NCI-H69 (cell line): ENCODE results near the gene ELP4.

Source experiments
- DNase-seq: peaks from one replicate; lab custom pipeline; 2025; lab: John Stamatoyannopoulos, UW

The ELP4 gene

DNA sequence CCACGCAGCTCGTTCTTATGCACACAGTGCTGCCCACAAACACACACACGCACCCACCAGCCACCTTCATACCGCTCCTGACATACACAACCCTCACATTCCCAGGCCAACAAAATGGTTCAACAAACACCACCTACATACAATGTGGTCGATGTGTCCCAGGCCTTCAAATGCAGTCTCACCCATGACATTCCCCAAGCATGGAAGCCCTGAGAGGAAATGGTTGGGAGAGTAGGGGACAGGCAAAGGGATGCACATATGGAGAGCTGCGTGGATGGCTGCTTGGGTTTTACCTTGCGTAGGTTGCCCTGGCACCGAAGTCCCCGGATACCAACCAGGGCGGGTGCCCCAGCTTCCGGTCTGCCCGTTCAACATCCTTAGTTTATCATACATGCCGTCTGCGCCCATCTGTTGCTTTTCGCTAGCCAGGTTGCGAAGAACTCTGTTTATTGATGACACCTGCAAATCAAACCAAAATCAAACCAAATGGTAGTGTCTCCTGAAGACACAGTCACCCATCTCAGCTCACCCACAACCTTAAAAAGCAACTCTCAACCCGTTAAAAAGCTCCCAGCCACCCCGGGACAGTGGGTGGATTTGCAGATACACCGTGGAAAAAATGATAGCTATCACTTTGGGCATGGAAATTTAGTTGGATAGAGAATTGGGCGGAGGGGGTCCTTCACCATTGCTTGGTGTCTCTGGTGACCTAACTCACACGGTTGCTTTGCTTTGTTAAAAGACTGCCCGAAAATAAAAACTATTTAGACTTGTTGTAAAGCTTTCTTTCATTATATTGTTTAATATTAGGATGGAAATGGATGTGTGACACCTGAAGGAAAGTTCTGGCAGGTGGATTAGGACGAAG lies 291.1 kb downstream of the ELP4 start:
- no peak for DNase-seq

DNA sequence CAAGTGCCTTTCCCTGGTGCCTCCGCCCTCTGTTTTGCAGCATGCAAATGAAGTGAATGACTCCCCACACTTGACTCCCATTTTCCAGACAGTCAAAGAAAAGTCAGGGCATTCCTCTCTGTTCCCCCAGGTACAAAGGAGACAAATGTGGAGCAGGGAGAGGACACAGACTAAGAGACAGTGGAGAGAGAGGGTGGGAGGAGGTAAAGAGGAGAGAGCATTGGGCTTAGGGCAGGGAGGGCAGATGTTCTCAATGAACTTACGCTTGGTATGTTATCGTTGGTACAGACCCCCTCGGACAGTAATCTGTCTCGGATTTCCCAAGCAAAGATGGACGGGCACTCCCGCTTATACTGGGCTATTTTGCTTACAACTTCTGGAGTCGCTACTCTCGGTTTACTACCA lies 291.7 kb downstream of the ELP4 start:
- no peak for DNase-seq

DNA sequence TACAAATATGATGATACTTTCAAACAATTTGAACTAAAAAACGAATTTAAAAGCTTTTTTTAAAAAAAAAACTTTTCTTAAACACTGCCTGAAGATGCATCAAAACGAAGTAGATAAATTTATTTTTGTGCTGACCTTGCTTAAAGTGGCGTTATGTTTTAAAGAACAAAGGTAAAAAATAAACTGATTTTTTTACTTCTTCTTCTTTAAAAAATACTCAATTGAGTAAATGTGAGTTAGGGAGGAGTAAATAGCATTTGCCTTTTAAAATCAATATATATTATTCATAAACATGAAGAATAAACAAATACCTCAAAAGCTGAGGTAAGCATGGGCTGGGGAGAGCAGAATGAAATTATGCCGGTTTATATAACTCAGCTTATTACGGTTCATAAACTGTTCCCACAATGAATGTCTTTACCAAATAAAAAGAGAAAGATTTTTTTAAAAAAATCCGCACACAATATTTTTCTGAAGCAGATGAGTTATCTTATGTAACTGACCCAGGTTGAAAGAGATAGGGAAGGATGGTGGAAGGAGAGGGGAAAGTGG lies 292.5 kb downstream of the ELP4 start:
- DNase-seq = no peak

DNA sequence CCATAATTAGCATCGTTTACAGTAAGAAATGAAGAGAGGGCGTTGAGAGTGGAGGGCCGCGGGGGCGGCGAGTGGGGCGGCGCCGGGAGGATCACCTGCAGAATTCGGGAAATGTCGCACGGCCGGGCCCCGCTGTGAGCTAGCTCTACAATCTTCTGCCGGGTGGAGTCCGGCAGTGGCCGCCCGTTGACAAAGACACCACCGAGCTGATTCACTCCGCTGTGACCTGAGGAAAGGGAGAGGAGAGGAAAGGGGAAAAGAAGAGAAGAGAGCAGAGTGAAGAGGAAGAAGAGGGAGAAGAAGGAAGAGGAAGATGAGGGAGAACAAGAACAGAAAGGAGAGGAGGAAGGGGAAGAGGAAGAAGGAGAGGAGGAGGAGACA lies 293.0 kb downstream of the ELP4 start:
- no peak for DNase-seq

DNA sequence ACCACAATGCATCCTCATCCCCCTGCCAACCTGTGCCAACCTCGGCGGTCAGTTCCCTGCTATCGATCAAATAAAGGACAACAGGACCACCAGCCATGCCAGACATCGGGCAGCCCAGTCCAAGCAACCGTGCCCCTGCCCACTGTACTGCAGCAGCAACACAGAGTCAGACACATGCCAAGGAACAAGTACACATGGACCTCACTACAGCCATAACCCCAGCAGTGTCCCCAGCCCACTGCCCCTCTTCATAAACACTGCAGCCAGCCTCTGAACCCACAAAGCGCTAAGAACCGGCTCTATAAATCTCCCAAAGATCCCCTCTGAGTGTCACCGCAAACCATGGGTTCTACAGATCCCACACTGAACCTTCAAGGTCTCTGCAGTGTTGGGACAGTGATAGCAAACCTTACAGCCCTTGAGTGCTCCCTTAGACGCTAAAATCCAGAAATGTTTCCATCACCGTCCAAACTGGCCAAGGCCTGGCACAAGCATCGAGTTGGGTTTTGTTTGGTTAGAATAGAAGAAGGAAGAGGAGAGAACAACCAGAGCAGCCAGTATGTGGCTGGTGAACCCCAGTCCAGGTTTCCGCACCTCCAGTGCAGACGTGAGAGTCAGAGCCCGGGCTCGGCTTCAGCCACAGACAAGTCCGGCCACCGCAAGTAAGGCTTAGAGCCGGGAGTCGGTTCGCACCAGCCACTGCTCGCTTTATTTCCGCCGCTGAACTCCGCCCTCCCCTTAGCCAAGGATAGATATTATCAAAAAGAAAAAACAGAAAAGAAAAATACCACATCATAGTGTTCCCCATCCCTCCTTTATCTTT lies 293.6 kb downstream of the ELP4 start:
- DNase-seq = no peak

DNA sequence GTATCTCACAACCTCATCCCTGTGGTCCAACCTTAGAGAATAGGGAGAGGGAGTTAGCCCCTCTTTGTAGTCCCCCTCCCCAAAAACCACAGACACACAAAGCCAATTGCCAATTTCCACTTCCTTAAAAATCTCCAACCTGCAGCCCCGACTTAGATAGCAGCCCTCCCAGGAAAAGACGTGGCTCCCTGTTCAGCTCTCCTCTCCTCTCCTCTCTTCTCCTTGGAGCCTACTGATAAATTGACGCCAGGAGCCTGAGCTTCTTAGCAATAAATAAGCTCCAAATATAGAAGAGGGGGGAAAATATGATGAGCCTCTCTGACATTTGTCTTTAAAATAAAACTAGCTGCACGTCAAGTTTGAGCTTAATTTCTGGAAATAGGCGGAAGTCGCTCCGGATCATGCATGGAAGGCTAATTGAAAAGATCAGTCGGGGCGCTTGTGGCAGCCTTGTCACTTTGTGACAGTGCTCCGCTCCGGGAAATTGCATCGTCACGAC lies 294.3 kb downstream of the ELP4 start:
- no peak for DNase-seq

DNA sequence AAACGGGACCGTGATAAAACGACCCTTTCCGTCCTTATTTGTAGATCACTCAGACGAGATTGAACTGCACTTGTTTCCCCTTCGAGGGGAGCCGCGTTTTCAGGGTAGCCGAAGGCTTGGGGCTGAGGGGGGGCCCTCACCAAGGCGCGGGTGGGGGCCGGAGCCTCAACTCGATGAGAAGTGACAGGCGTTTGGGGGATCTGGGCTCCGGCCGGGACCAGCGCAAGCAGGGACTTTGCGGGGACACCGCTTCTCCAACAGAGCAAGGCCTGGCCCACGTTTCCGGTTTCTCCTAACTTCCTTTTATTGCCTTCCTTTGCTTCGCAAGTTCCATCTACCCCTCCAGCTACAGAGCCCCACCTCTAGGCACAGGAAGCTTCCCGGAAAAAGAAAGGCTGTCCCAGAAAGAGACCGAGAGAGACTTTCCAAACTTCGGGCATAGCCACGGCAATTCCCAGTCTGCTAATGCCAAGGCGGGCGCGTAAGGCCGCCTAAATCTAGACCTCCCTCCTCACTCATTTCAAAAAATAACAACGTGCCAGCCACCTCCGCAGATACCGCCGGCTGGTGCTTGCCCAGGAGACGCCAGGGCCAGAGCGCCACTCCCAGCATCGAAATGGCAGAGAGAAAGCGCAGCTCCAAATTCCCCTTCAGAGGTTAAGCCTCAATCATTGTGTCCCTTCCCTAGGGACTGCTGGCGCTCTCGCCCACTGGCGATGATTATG lies 294.9 kb downstream of the ELP4 start:
- no peak for DNase-seq

DNA sequence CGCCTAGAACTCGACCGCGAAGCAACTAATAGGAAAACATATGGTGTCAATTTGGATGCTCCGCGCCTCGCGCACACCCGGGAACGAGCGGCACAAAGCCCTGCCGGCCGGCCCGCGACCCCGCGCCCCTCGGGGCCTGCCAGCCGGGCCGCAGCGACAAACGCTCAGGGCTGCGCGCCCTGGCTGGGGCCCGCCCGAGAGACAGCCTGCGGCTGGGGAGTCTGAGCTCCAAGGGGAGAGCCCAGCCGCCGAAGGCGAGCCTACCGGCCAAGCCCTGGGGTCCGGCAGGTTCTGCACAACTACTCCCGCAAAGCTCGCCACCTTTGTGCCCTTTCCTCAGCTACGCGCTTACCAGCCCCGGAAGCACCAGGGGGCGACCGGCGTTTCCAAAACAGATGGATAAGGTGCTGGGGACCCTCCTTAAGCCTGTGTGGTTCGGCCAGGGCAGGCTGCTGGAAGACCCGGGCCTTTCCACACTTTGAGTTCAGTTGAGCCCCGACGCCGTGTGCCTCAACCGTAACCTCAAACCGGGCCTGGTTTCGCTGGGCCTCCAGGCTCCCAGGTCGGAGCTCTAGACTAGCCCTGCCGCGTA lies 295.6 kb downstream of the ELP4 start:
- no peak for DNase-seq

DNA sequence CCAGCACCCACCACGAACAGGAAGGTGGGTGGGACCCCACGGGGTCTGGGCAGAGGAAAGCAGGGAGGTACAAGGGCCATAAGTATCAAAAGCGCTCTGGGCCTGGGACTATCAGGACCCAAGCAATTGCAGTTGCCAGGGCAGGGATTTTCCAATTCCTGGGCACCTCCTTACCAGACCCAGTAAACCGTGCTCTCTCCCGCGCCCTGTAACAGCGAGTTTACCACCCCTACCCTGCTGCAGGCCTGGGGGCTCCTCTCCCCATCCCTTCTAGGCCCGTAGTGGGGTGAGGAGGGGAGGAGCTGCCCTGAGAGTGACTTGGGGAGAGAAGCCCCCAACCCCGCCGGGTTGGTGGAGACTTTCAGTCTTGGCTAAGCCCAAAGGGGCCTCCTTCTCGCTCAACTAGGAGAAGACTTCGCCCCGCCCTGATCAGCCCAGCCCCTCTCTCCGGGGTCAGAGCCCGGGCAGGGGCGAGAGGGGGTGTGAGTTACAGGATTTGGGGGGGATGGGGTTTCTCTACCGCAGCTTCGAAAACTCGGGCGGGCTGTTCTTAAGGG lies 296.1 kb downstream of the ELP4 start:
- no peak for DNase-seq

DNA sequence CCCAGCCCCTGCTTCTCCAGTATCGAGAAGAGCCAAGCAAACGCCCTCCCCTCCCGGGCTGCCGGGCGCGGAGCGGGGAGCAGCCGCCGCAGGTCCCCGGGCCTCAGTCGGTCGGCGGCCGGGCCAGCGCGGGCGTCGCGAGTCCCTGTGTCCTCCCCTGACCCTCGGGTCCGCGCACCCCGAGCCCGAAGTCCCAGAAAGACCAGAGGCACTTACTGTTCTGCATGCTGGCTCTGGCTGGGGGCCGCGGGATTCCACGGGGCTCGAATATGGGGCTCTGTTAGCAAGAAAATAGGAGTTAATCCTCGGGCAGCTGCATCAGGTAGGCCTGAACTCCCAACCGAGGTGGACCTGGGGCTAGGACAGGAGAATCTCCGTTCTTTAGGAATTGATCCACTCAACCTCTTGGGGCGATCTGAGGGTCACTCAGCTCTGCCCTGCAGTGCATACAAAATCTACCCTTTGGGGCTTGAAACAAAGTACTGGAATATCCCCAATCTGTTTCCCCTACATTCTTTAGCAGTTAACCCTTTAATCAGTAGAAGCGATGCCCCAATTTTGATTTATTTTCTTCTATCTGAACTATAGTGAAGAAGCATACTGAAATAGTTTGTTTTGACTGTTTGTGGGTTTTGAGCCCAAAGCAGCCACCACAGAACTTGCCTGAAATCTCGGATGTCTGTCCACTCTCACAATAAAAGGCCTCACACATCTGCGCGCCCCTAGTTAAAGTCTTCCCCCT lies 296.8 kb downstream of the ELP4 start:
- DNase-seq = no peak

DNA sequence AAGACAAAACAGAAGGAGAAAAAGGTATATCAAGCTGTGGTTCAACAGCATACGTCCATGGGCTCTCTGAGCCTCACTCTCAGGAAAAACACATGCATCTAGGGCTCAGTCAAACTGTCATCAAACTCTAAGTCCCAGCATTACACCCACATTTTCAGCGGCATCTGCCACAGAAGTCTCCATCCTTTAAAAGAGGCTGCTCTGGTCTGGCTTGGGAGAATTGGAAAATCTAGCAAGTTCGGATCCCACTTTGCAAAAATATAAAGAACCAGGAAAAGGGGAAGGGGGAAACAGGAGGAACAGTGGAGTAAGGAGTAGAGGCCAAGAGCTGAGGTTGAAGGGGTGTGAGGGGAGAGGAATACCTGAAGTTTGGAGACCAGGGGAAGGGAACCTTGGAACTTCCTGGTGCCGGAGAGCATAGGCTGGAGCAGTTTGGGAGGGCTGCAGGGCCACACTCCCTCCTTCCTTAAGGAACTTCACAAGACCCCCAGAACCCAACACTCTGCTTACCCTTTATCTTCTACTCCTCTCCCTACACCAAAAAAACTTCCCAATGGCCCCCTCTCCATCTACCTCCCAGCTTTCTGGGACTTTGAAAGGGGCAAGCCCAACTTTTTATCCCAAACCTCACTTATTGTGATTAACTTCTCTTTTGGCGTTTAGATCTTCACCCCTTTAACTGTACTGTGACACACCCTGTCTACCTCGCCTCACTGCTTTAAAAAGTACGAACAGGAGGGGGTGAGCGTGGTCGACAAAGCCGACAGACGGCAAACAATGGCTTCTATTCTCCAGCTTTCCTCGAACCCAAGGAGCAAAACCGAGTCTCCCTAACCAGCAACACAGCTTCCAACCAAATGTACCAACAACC lies 297.6 kb downstream of the ELP4 start:
- no peak for DNase-seq

DNA sequence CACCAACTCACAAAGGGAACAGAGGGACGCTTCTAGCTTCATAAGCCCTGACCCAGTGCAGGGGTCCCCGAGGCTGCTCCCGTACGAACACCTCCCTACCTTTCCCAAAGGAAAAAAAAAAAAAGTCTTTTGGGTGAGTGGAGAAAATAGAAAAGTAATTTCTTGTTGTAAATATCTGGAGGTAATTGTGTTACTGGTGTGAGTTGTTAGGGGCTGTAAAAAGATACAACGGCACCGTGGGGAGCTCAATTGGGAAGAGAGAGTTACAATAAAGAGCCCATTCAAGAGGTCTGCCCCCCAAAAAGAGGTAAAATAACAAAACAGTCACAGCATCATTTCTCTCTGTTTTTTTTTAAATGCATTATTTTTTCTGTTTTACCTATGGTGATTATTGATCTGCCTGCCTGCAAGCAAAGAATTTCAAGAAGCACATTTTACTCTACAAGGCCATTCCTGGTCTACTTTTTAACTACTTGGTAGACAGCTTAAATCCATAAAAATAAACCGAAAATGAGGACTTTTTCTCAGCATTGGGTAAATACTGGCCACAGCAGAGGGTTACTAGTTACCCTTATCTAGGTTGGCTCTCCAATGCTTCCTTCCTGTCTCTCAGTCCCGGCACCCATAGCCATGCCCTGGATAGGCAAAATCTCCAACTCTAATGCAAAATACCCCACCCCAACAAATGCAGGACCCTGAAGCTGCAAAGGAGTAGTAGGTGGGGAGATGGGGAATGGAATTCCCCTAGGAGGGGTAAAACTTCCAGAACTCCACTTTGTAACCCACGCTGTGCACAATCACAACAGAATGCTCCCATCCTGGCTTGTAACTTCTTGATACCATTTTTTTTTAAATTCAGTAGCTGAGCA lies 298.5 kb downstream of the ELP4 start:
- DNase-seq = peak; percentile 37

DNA sequence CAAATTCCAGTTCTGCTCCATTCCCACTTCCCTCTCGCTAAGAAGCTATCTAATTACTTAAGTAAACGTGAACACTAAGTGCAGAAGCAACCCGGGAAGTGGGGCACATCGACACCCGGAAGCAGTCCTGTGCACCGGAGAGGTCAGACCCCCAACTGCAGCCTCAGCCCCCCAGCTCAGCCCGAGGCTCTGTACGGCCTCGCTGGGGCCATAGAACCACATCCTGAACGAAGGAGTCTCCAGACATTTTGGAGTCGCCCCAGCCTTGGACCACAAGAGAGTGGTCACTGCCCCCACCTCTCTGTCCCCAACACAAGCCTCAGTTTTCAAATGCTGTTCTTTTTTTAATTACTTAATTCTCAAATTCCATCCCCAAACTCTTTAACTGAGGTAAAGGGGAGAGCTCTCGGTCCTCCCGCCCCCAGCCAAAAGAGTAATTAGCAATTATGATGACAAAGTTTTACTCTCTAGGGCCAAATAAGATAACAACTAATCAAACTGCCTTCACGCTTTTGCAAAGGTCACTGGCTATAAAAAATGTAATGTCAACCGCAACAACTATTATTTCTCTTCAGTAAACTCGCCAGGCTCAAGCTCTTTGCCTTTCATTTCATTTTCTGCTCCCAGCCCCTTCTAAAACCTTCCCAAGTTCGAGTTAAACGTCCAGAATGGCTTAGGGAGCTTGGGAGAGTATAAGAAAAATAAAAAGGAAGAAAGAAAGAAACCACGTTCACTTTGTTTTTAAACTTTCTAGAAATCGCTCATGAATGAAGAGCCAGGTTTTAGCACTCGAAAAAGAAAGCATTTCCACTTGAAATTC lies 299.4 kb downstream of the ELP4 start:
- peak; percentile 78 for DNase-seq

DNA sequence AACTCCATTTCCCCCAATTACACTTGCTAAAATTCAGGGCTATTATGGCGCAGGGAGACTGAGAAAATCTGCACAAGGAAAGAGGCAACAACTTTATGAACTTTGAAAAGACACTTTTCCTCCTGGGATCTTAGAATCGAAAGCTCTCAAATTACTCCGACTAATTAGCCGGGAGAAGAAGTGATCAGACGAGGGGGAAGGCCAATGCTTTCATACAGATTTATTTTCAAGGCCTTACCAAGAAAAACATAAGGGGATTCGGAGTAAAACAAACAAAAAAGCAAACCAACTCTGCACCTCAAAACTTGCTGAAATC lies 299.9 kb downstream of the ELP4 start:
- DNase-seq = peak; percentile 60

DNA sequence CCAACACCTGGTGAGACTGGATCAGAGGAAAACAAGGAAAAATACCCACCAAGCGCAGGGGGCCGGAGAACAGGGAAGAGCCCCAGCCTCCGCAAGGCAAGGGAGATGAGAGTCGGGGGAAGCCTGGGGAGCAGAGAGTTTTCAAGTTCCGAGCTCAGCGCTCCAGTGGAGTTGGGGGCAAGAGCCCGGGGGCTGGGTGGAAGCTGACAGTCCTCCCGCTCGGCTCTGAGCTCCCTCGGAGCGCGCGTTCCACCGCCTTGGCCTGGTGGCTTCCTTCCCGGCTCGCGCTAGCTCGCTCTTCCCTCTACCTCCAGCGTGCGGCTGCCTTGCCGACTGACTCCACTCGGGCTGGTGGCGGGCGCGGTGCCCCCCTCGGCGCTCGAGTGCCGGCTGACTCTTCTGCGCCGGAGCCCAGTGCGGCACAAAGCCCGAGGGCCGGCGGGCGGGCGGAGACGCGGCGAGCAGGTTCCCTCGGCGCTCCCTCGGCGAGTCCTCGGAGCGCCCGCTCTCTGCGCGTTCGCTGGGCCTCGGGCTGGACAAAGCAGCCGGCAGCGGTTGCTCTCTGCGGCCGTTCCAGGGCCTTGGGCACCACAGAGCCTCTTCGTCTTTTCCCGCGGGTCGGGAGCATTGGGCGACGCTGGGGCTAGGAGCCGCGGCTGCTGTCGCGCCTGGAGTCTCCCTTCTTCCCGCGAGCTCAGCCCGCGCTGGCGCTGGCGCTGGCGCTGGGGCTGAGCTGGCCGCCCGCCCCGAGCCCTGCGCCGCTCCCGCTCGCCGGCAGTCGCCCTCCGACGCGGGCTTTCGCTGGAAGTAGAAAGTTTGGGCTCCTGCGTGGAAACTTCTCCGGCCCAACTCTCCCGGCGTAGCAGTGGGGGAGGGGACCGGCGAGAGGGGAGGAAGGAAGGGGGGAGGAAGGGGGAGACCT lies 300.6 kb downstream of the ELP4 start:
- peak; percentile 84 for DNase-seq

DNA sequence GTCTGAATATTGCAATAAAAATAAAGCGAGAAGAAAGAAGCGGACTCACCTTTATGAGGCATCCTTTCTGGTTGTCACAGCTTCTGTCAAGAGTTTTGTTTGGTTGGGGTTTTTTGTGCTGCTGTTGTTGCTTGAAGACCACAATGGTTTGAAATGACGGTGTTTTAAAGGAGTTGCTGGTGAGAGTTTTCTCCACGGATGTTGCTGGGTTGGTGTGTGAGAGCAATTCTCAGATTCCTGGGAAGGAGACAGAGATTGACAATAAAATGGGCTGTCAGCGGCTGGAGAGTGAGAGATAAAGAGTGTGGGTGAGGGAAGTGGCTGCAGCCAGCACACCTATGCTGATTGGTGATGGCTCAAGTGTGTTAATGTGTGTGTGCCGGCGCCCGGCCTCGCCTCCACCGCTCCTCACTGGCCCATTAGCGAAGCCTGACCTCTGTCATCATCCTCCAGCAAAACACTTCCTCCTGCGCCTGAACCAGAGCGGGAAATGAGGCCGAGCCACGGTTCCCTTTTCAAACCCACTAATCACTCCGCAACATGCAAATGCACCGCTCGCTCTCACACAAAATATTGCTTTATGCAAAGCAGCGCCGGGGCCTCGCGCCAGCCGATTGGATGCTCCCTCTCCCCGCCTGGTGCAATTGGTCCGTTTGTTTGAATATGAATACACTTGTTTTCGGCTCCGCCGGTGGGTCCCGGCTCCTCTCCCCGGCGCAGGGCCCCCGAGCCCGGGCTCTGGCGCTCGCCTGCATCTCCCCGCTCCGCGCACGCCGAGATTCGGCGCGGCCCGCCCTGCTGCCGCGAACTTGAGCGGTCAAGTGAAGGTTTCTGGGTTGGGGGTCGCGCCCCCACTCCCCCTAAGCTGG lies 301.4 kb downstream of the ELP4 start, which contains the start of gene PAX6:
Gene PAX6 (minus strand): TSS at position 544 of the 869 bp plus-strand sequence. CDS start 4,911 bp downstream, outside the sequence.
- peak; percentile 98 for DNase-seq
